A172 (cell line): Measurements from ENCODE around the gene LIPE. TPM values are rescaled to one million over a fixed set of nuclear protein-coding genes. Genes with fewer than 3 reads are reported as not detected.

Experiments
- DNase-seq: peaks from one replicate; pipeline ENCODE4 v3.0.0-alpha.2; 2015; ENCODE audit warnings: low spot score
- total RNA-seq: library from RNA; depleted of rRNA; stranded (reverse); fragments of >200 nt; shearing (Covaris generic); gene quantifications from 2 replicates; pipeline ENCODE4 v1.2.3, GENCODE V29; 2014

The LIPE gene
- total RNA-seq, 1 experiment from 2014 or later = not detected

- no peak for DNase-seq
Observed at GRCh38 chr19:42378225-42379215, 48.7 kb downstream of the LIPE start.

GRCh38 chr19:42376177-42376555 is 51.0 kb downstream of the LIPE start:
- DNase-seq = no peak

DNA sequence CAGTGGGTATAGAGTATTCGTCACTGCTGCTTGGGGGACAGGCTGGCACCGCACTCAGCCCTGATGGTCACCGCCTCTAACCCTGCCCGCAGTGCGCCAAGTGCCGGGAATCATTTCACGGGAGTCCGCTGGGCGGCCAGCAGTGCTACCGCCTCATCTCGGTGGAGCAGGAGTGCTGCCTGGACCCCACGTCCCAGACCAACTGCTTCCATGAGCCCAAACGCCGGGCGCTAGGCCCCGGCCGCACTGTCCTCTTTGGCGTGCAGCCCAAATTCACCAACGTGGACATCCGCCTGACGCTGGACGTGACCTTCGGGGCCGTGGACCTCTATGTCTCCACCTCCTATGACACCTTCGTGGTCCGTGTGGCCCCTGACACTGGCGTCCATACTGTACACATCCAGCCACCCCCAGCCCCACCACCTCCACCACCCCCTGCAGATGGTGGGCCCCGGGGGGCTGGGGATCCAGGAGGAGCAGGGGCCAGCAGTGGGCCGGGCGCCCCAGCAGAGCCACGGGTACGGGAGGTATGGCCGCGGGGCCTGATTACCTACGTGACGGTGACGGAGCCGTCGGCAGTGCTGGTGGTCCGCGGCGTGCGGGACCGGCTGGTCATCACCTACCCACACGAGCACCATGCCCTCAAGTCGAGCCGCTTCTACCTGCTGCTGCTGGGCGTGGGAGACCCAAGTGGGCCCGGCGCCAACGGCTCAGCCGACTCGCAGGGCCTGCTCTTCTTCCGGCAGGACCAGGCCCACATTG is 51.6 kb downstream of the LIPE start:
- no peak for DNase-seq

GRCh38 chr19:42374826-42375376 is 52.3 kb downstream of the LIPE start:
- no peak for DNase-seq

DNA sequence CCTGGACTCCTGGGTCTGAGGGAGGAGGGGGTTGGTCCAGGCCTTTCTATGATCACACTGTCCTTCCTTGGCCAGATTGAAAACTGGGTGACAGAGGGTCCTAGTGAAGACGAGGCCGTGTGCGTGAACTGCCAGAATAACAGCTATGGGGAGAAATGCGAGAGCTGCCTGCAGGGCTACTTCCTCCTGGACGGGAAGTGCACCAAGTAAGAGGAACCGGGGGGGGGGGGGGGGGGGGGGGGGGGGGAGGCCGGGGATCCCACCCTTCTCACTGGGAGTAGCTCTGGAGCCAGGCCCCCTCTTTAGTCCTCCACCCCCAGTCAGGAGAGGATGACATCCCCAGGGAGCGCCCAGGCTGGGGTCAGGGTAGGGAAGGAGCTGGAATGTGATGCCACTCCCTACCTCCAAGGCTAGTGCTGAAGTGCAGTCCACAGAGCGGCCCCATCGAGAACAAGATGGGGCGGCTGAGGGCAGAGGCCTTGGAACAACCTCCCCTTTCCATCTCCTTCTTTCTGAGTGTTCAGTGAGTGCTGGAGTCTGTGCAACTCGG is 56.5 kb downstream of the LIPE start:
- DNase-seq = no peak

DNA sequence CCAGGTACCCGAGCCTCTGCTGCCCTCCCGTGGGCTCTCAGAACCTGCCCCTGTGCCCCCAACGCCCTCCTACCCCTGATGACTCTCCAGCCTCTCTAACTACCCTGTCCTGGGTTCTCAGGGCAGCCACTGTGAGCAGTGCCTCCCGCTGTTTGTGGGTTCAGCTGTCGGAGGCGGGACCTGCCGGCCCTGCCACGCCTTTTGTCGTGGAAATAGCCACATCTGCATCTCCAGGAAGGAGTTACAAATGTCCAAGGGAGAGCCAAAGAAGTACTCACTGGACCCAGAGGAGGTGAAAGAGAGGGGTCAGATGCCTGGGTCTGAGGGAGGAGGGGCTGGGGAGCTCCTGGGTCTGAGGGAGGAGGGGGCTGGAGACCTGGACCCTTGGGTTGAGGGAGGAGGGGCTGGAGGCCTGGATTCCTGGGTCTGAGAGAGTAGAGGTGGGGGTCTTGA is 57.1 kb downstream of the LIPE start:
- DNase-seq = no peak

- no peak for DNase-seq
Observed at GRCh38 chr19:42369433-42370067, 57.6 kb downstream of the LIPE start.

- no peak for DNase-seq
Observed at GRCh38 chr19:42368765-42369164, 58.4 kb downstream of the LIPE start.

DNA sequence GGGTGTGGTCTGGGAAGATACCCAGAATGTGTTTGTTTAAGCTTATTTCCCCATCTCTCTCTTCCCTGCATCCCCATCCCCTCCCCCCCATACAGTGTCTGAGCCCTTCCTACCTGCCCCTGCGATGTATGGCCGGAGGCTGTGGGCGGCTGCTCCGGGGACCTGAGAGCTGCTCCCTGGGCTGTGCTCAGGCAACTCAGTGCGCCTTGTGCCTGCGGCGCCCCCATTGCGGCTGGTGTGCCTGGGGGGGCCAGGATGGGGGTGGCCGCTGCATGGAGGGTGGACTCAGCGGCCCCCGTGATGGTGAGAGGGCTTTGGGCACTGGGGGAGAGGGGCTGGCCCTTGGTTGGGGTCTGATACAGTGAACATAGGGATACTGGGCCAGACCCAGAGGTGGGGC is 58.8 kb downstream of the LIPE start:
- DNase-seq = no peak

GRCh38 chr19:42367929-42368328 is 59.3 kb downstream of the LIPE start:
- no peak for DNase-seq

DNA sequence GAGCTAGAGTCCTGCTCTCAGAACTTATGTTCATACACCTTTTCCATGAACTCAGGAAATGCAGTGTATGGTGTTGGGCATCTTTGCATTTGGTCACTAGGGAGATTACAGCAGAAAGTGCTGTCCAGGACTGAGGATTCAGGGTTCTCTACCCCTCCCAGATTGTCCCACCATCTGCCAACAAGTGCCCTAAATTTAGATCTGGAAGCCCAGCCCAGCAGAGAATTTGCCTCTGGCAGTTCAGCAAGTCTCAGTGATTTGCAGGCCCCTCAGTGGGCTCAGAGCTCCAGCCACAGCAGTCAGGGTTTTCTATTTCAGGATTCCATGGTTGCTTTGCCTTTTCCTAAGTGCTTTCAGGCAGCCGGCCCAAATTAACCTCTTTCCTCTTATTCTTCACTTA is 60.5 kb downstream of the LIPE start:
- DNase-seq = no peak

DNA sequence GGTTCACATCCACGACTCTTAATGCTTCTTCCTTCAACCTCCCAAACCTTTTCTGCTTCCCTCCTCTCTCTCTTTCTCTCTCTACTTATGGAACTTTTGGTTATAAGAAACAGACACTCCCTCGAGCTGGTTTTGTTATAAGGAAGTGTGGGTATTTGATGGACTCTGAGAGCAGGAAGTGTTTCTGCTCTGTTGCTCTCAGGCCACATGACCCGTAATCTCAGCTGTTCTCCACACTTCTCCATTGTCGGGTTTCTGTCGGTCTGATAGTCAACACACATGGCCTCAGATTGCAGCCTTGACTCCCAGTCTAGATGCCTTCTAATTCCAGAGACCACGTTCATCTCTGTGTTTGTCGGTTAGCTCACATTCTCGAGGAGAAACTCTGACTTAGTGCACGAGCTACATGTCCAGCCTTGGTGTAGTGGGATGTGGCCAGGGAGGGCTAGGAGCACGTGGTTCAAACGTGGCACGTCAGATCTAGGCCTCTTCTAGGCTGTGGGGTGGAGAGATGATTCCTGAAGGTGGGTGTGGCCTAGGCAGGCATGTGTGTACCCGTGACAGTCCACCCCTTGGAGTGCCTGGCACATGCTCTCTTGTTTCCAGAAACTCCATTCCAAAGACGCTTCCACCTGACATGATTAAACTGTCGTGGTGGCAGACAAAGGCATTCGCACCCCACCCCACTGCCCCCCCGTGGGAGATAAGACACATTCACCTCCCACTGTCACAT is 63.4 kb downstream of the LIPE start:
- DNase-seq = no peak

GRCh38 chr19:42362891-42363440 is 64.2 kb downstream of the LIPE start:
- no peak for DNase-seq

DNA sequence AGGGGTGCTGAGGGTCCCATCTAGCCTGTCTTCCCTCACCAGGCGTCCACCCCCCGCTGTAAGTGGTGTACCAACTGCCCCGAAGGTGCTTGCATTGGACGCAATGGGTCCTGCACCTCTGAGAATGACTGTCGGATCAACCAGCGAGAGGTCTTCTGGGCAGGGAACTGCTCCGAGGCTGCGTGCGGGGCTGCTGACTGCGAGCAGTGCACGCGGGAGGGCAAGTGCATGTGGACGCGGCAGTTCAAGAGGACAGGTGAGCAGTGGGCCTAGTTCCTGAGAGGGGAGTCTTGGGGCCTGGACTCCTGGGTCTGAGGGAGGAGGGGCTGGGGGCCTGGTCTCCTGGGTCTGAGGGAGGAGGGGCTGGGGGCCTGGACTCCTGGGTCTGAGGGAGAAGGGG is 64.8 kb downstream of the LIPE start:
- no peak for DNase-seq

- DNase-seq = no peak
Observed at GRCh38 chr19:42361545-42361910, 65.7 kb downstream of the LIPE start.

GRCh38 chr19:42360787-42361544 is 66.2 kb downstream of the LIPE start:
- DNase-seq = no peak

GRCh38 chr19:42357290-42357689 is 69.9 kb downstream of the LIPE start:
- DNase-seq = no peak

GRCh38 chr19:42356686-42357085 is 70.5 kb downstream of the LIPE start:
- no peak for DNase-seq

DNA sequence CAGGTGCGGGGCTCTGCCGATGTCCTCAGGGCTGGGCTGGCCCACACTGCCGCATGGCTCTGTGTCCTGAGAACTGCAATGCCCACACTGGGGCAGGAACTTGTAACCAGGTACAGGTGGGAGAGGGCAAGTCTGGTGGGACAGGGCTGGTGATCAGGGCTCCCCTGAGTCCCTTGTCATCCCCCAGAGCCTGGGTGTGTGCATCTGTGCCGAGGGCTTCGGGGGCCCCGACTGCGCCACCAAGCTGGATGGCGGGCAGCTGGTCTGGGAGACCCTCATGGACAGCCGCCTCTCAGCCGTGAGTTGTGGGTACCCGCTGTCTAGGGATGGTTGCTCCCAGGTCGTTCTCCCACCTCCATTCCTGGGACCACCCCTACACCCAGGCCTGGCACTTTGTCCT is 71.3 kb downstream of the LIPE start:
- DNase-seq = no peak
